GM19438 (cell line): ENCODE results near the gene PPFIBP2.

Source experiments
- ATAC-seq: cut with Tn5 transposase; IDR thresholded peaks from one replicate; pipeline ENCODE4 v1.9.1; 2021; ENCODE audit warnings: low read depth; ENCODE audit not compliant: unreplicated experiment

The PPFIBP2 gene

GRCh38 chr11:7595016-7595866 is 81.4 kb downstream of the PPFIBP2 start:
- ATAC-seq = no peak

DNA sequence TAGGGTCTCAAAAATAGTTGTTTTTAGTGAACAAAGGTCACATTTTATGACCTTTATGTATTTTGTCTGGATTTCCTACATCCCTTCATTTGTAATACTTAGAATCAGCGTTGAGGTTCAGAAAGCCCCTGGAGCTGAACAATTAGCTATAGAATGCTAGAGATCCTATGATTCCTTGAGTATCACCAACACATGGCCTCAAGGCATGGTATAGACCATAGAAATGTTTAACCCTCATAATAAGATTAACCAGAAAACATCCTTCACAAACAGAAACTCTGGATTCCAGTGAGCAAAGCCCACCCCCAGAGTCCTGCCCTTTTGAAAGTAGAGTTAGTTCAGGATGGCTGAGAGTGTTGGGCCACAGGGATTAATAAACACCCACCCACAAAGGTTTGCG is 82.2 kb downstream of the PPFIBP2 start:
- ATAC-seq = no peak

DNA sequence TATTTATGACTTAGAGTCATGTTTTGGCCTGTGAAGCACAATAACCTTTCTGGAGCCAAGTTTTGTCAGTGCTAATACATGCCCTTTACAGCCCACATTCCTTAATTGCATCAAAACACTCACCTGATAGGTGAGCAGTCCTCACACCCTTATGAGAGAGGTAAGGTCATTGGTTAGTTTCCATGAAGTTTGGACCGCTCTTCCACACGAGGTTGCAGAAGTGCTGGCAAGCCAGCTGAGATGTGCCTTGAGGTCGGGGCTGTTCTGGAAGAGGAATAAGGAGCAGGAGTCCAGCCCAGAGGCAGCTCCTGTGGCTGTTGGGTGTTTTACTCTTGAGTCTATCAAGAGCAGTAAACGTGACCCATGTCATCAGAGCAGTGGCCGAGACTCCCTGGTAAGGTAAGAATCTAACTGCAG is 83.2 kb downstream of the PPFIBP2 start:
- ATAC-seq = no peak

GRCh38 chr11:7597620-7598019 is 83.8 kb downstream of the PPFIBP2 start:
- ATAC-seq = no peak

- no peak for ATAC-seq
These were observed 85.4 kb downstream of the PPFIBP2 start for GRCh38 chr11:7599209-7599608.

DNA sequence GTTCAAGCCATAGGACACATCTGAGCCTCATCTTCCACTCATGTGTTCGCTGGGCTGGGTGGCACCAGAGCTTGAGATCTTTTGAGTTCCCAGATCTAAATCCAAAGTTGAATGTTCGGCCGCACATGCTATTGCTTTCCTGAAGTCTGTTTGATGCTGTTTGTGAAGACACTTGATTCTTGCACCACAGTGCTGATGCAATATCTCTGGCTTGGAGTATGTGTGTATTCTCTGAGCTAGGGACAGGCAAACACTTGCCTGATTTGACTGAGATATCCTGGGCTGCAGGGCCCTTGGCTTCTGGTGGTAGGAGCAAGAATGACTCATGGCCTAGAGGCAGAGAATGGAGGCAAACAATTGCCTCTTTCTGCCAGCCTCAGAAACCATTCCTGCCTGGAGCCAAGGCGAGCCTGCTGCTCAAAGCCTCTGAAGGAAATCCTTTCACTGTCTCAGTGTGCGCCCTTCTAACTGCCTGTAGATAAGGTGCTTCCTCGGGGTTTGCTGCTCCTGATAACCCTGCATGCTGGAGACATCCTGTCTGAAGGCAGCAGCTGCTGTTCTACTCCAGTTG is 86.5 kb downstream of the PPFIBP2 start:
- no peak for ATAC-seq

DNA sequence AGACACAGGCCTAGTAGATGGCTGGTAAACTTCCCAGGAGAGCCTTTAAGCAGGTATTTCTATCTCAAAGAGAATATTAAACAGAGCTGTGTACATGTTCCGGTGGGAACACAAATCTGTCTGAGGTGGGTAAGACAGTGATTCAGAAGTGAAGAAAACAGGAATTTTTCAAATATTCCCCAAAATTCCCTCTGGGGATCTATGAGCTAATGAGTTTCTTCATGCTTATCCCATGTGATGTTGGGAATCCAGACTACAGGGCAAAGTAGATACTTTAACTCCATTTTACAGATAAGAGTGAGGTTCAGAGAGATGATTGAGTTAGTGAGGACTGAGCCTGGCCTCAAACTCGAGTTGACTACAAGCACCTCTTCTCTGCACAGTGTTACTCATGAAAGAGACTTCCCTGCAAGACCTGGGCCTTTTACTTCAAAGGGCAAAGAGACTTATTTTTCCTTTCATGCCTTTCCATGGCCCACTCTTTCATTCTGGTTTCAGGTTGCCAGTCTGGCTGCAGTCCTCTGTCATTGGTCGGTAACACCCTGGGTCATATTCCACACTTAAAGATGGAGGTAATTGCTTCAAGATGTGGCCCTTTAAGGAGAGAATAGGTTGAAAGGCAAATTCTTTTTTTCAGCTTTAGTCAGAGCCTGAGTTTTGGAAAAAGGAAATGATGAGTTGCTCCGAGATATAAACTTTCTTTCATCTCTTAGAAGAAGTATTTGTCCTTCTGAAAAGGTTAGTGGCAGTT is 89.4 kb downstream of the PPFIBP2 start:
- ATAC-seq = no peak

GRCh38 chr11:7604331-7604955 is 90.6 kb downstream of the PPFIBP2 start:
- ATAC-seq = no peak

- no peak for ATAC-seq
These were observed 91.6 kb downstream of the PPFIBP2 start for GRCh38 chr11:7605186-7605943.

DNA sequence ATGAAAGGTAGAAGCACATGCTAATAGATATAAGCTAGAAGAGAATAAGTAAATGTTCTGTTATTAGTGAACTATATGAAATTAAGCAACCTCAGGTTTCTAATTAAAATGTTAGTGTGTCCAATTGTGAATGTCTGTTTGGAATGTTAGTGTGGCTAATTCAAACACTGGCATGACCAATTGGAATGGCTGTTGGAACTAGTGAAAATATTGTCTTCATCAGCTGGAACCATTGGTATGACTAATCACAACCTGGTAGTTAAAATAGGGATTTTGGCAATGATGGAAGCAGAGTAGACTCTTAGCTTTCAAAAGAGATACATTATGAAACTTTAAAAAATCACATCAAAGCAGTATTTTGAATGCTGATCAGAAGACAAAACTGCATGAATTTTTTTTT is 92.7 kb downstream of the PPFIBP2 start:
- ATAC-seq = no peak

DNA sequence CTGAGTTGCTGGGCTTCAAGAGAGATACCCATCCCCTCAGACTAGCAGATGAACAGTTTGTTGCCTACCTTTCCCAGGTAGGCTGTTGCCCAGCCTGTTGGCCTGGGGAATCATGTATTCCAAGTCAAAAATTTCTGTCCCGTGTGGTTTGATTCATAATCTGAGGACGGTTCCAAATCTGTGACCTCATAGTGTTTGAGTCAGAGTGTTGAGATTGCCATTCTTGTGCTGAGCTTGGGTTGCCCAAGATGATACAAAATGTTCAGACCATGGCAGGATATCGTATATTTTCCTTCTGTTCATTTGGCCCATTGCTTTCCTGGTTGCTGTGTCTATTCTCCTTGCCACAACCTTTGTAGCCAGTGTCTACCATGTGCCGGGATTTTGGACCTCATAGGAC is 95.2 kb downstream of the PPFIBP2 start:
- no peak for ATAC-seq

DNA sequence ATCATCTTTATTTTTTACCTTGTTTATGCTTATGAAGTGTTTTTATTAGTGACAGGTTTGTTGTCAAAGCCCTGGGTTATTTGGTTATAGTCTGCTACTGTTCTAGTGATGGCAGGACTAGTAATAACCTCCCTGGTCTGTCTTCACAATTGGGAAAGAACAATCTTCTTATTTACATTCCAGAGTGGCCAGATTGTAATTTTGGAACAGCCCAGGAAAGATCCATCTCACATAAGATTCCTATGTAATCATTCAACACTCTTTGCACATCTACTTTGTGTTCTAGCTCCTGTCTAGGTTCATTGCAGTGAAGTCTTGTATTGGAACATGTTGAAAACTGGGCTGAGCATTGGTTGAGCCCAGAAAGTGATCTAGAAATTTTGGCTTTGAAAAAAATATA is 95.7 kb downstream of the PPFIBP2 start:
- ATAC-seq = no peak

GRCh38 chr11:7610393-7610792 is 96.6 kb downstream of the PPFIBP2 start:
- no peak for ATAC-seq

GRCh38 chr11:7611411-7611810 is 97.6 kb downstream of the PPFIBP2 start:
- ATAC-seq = no peak

DNA sequence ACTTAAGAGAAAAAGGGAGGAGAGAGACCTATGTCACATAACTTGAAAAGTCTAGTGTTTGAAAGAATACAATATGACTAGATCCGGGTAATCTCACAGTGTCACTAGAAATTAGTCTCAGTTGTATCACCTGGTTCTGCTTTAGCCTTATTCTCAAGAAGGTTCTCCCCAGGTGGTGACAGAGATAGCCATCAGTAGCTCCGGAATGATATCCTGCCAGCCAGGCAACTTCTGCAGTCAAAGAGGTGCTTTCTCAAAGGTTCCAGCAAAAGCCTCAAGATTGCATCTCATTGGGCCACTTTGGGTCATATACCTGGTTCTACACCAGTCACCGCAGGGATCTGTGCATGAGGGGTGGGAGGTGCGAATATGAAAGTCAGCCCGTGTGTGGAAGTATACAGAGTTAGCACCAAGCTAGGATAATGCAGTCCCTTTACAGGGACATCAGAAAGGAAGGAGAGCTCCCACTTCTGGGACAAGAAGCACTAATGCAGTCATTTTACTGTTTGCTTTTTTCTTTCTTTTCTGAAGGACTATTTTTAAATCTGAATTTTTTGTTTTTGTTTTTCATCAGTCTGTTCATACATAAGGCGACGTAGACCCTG is 98.4 kb downstream of the PPFIBP2 start:
- ATAC-seq = no peak

DNA sequence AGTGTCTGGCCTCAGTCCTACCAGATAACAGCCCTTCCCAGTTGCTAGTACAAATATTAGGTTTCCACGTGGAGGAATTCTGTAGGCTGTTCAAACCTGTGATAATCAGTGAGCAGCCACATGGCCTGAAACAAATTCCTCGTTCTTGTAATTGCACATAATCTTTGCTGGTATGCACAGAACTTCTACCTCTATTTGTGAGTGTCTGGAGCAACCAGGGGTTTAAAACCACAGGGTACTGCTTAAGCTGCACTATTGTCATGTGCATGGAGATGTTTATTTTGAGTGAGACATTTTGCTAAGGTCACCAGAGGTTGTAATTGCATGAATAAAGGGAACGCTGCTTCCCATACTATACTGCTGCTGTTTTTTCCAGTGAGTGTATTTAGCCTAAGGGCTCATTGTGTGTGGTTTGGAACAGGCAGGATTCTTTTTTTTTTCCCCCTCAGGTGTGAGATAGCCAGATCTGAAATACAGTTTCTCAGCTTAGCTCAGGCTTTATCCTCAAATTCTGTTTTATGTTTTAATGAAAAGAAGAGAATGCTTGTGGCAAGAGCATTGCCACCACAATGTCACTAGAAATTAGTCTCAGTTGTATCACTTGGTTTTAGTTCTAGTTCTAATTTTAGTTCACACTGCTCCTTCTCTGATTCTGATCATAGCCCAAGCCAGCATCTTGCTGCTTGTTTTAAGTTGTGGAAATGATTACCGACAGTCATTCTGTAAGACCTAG is 99.0 kb downstream of the PPFIBP2 start:
- ATAC-seq = no peak

GRCh38 chr11:7613394-7613720 is 99.6 kb downstream of the PPFIBP2 start:
- ATAC-seq = no peak

GRCh38 chr11:7614656-7615055 is 100.9 kb downstream of the PPFIBP2 start:
- ATAC-seq = no peak

- no peak for ATAC-seq
These were observed 103.2 kb downstream of the PPFIBP2 start for GRCh38 chr11:7617032-7617431.
